Astrocyte (in vitro differentiated cells and primary cell): ENCODE data around the gene SLC27A2. TPM values are rescaled to one million over a fixed set of nuclear protein-coding genes. Genes with fewer than 3 reads are reported as not detected.
A peak's percentile ranks its signal among the peaks of the same experiment; 100 is the strongest.

Experiments
- DNase-seq: peaks from one replicate; pipeline ENCODE4 v3.0.0-alpha.2; 2010; ENCODE audit warnings: low read depth
- FAIRE-seq: peaks from 2 replicates; lab custom pipeline; 2011; peaks lifted over from hg19 to GRCh38; lab: Jason Lieb, UNC
- H2AFZ ChIP-seq: 2 replicates; pipeline ENCODE4 v1.6.0; 2012; ENCODE audit warnings: low read depth, low read length, inconsistent platforms
- H3K27ac ChIP-seq: 2 replicates; pipeline ENCODE4 v1.5.1; 2011; ENCODE audit warnings: low read depth, low read length, inconsistent platforms
- H3K27me3 ChIP-seq: 2 replicates; pipeline ENCODE4 v1.6.0; 2011; ENCODE audit warnings: low read length, inconsistent platforms; ENCODE audit not compliant: insufficient read depth
- H3K36me3 ChIP-seq: 2 replicates; pipeline ENCODE4 v1.5.1; 2011; ENCODE audit warnings: low read length, inconsistent platforms; ENCODE audit not compliant: insufficient read depth
- H3K4me1 ChIP-seq: 2 replicates; pipeline ENCODE4 v1.5.1; 2011; ENCODE audit warnings: low read length, inconsistent platforms; ENCODE audit not compliant: insufficient read depth
- H3K4me2 ChIP-seq: 2 replicates; pipeline ENCODE4 v1.6.0; 2012; ENCODE audit warnings: low read length, inconsistent platforms
- H3K4me3 ChIP-seq: 2 replicates; pipeline ENCODE4 v1.5.1; 2011; ENCODE audit warnings: low read depth, mild to moderate bottlenecking, low read length, inconsistent platforms; ENCODE audit not compliant: insufficient read depth
- H3K79me2 ChIP-seq: 2 replicates; pipeline ENCODE4 v1.6.0; 2012; ENCODE audit warnings: mild to moderate bottlenecking, low read length, inconsistent platforms; ENCODE audit not compliant: insufficient read depth
- H3K9ac ChIP-seq: 2 replicates; pipeline ENCODE4 v1.6.0; 2012; ENCODE audit warnings: mild to moderate bottlenecking, low read length, inconsistent platforms
- H3K9me3 ChIP-seq: 2 replicates; pipeline ENCODE4 v1.5.1; 2012; ENCODE audit warnings: low read depth, mild to moderate bottlenecking, low read length, inconsistent platforms; ENCODE audit not compliant: insufficient read depth
- H4K20me1 ChIP-seq: 2 replicates; pipeline ENCODE4 v1.6.0; 2012; ENCODE audit warnings: low read length, inconsistent platforms; ENCODE audit not compliant: insufficient read depth
- H3K27ac Mint-ChIP-seq: one replicate; pipeline ENCODE4 v1.8.0; 2021; ENCODE audit warnings: mild to moderate bottlenecking, mixed read lengths; ENCODE audit not compliant: unreplicated experiment
- H3K27me3 Mint-ChIP-seq: one replicate; pipeline ENCODE4 v1.8.0; 2021; ENCODE audit warnings: low read depth, mixed read lengths; ENCODE audit not compliant: unreplicated experiment
- H3K36me3 Mint-ChIP-seq: one replicate; pipeline ENCODE4 v1.8.0; 2021; ENCODE audit warnings: low read depth, mixed read lengths; ENCODE audit not compliant: unreplicated experiment
- H3K4me1 Mint-ChIP-seq: one replicate; pipeline ENCODE4 v1.8.0; 2021; ENCODE audit warnings: low read depth, mixed read lengths; ENCODE audit not compliant: unreplicated experiment
- H3K4me3 Mint-ChIP-seq: one replicate; pipeline ENCODE4 v1.8.0; 2021; ENCODE audit warnings: mild to moderate bottlenecking, moderate library complexity, mixed read lengths; ENCODE audit not compliant: unreplicated experiment
- H3K9me3 Mint-ChIP-seq: one replicate; pipeline ENCODE4 v1.8.0; 2021; ENCODE audit warnings: mild to moderate bottlenecking, mixed read lengths; ENCODE audit not compliant: unreplicated experiment
- EZH2 ChIP-seq: IDR thresholded peaks from 2 replicates; pipeline ENCODE4 v1.6.1; 2012; ENCODE audit warnings: mild to moderate bottlenecking, low read length, inconsistent platforms; ENCODE audit not compliant: insufficient read depth
- total RNA-seq: library from RNA; stranded (reverse); gene quantifications from 2 replicates; pipeline ENCODE4 v1.2.1, GENCODE V29; 2021
- TF ChIP-seq, protein P1 (sequence below): IDR thresholded peaks from 2 replicates; pipeline ENCODE4 v1.5.1; 2011; ENCODE audit warnings: low read depth, mild to moderate bottlenecking, inconsistent platforms, low read length, moderate library complexity; ENCODE audit not compliant: insufficient read depth

SLC27A2 gene
- total RNA-seq, 1 donor from 2014 or later: 0.82 TPM

DNA sequence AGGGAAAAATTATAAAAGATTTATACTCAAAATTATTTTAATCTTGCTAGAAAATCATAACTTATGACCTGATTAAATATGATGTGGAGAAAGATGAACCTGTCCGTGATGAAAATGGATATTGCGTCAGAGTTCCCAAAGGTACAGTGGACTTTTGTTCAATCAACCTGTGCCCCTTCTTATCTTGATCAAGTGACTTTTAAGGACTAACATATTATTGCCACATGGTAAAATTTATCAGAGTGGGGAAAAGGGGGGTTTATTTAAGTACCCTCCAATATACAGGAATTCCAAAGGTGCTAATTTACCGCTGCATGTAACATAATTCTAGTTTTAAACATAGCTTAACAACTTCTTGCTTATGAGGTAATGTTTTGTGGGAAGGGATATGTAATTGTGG, 43.9 kb downstream of the SLC27A2 start:
- DNase-seq (no peak), FAIRE-seq (no peak)
- Histone ChIP-seq H2AFZ (no peak overlapping the region), H3K9ac (no peak overlapping the region), H3K9me3 (no peaks in the 10 kb centered on the region), H3K4me3 (no peak overlapping the region), H4K20me1 (no peaks in the 10 kb centered on the region), H3K4me1 (no peaks in the 10 kb centered on the region), H3K79me2 (no peaks in the 10 kb centered on the region), H3K27ac (no peak overlapping the region), H3K36me3 (no peaks in the 10 kb centered on the region), H3K27me3 (peaks cover 7% of the 10 kb centered on the region), H3K4me2 (no peak overlapping the region)
- no peak overlapping the region for H3K27ac Mint-ChIP-seq
- H3K4me3 Mint-ChIP-seq: no peak overlapping the region
- H3K36me3 Mint-ChIP-seq: no peaks in the 10 kb centered on the region
- TF ChIP-seq, protein P1, sequence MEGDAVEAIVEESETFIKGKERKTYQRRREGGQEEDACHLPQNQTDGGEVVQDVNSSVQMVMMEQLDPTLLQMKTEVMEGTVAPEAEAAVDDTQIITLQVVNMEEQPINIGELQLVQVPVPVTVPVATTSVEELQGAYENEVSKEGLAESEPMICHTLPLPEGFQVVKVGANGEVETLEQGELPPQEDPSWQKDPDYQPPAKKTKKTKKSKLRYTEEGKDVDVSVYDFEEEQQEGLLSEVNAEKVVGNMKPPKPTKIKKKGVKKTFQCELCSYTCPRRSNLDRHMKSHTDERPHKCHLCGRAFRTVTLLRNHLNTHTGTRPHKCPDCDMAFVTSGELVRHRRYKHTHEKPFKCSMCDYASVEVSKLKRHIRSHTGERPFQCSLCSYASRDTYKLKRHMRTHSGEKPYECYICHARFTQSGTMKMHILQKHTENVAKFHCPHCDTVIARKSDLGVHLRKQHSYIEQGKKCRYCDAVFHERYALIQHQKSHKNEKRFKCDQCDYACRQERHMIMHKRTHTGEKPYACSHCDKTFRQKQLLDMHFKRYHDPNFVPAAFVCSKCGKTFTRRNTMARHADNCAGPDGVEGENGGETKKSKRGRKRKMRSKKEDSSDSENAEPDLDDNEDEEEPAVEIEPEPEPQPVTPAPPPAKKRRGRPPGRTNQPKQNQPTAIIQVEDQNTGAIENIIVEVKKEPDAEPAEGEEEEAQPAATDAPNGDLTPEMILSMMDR: no peak
- no peak for TF ChIP-seq EZH2
- no peaks in the 10 kb centered on the region for H3K27me3 Mint-ChIP-seq
- peaks cover 2% of the 10 kb centered on the region for H3K4me1 Mint-ChIP-seq
- no peaks in the 10 kb centered on the region for H3K9me3 Mint-ChIP-seq

DNA sequence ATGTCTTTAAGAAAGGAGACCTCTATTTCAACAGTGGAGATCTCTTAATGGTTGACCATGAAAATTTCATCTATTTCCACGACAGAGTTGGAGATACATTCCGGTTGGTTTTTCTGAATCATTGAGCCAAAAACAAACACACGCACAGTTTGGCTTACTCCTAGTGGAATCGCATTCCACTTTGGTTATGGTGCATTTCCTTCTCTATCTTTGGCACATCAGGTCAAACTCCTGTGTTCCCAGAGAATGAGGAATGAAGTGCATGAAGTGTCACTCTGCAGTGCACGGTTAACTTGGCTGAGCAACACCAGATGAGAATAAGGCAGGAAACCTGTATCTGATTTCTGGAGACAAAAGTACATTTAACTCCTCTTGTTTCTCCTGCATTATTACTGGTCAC, 45.1 kb downstream of the SLC27A2 start:
- Histone ChIP-seq H3K4me3 (no peak overlapping the region), H2AFZ (no peak overlapping the region), H3K9me3 (no peaks in the 10 kb centered on the region), H3K27ac (no peak overlapping the region), H3K79me2 (no peaks in the 10 kb centered on the region), H4K20me1 (no peaks in the 10 kb centered on the region), H3K4me1 (no peaks in the 10 kb centered on the region), H3K27me3 (peaks cover 7% of the 10 kb centered on the region), H3K4me2 (peak overlapping the region; percentile 44), H3K36me3 (no peaks in the 10 kb centered on the region), H3K9ac (no peak overlapping the region)
- Mint-ChIP-seq H3K9me3 (no peaks in the 10 kb centered on the region), H3K36me3 (no peaks in the 10 kb centered on the region), H3K4me1 (peaks cover 2% of the 10 kb centered on the region), H3K4me3 (no peak overlapping the region), H3K27me3 (no peaks in the 10 kb centered on the region), H3K27ac (no peak overlapping the region)
- TF ChIP-seq, protein P1: no peak
- no peak for FAIRE-seq
- DNase-seq: peak; percentile 88

GRCh38 chr15:50228866-50229265, 46.9 kb downstream of the SLC27A2 start:
- H3K9ac ChIP-seq: no peak overlapping the region
- FAIRE-seq (no peak), DNase-seq (no peak)
- no peaks in the 10 kb centered on the region for H3K4me1 ChIP-seq
- no peak overlapping the region for H3K4me3 ChIP-seq
- H3K9me3 ChIP-seq: no peaks in the 10 kb centered on the region
- H4K20me1 ChIP-seq: no peaks in the 10 kb centered on the region
- H3K79me2 ChIP-seq: no peaks in the 10 kb centered on the region
- H3K27me3 ChIP-seq: peaks cover 5% of the 10 kb centered on the region
- H2AFZ ChIP-seq: no peak overlapping the region
- Mint-ChIP-seq H3K36me3 (no peaks in the 10 kb centered on the region), H3K9me3 (no peaks in the 10 kb centered on the region), H3K4me1 (no peaks in the 10 kb centered on the region), H3K4me3 (no peak overlapping the region), H3K27ac (no peak overlapping the region), H3K27me3 (no peaks in the 10 kb centered on the region)
- H3K27ac ChIP-seq: no peak overlapping the region
- no peak overlapping the region for H3K4me2 ChIP-seq
- H3K36me3 ChIP-seq: no peaks in the 10 kb centered on the region
- TF ChIP-seq, protein P1: no peak
- no peak for TF ChIP-seq EZH2
